ENCODE results near the gene ARFIP1.

ARFIP1 gene

DNA sequence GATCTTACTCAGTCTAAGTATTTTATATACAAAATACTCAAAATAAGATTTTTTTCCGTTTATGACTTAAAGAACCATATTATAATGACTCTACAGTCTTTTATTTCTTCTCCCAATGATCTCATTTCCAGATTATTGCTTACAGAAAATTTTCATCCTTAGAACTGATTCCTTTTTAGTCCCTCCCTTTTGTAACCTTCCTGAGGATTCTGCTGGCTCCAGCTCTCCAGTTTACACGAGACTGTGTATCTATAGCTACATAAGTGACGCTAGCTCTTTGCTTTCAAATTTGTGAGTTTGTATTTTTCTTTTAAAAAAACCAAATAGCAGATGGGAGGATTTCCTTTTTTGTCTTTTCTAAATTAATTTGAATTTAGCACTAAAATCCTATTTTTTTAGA, 180.3 kb downstream of the ARFIP1 start:
- no peak for TF ChIP-seq EZH2phosphoT487 (conservative IDR thresholded peaks at IDR 0.05; ENCODE audit: low read length)
- TF ChIP-seq, protein P1, sequence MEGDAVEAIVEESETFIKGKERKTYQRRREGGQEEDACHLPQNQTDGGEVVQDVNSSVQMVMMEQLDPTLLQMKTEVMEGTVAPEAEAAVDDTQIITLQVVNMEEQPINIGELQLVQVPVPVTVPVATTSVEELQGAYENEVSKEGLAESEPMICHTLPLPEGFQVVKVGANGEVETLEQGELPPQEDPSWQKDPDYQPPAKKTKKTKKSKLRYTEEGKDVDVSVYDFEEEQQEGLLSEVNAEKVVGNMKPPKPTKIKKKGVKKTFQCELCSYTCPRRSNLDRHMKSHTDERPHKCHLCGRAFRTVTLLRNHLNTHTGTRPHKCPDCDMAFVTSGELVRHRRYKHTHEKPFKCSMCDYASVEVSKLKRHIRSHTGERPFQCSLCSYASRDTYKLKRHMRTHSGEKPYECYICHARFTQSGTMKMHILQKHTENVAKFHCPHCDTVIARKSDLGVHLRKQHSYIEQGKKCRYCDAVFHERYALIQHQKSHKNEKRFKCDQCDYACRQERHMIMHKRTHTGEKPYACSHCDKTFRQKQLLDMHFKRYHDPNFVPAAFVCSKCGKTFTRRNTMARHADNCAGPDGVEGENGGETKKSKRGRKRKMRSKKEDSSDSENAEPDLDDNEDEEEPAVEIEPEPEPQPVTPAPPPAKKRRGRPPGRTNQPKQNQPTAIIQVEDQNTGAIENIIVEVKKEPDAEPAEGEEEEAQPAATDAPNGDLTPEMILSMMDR (IDR thresholded peaks at IDR 0.05; ENCODE audit: insufficient read depth, low read length, poor library complexity, severe bottlenecking), result no peak
- no peak overlapping the region for H3K27ac ChIP-seq (ENCODE audit: low read depth, low read length)
- H3K79me2 ChIP-seq (ENCODE audit: insufficient read depth, low read length), result no peaks in the 10 kb centered on the region
- no peaks in the 10 kb centered on the region for H3F3A ChIP-seq (ENCODE audit: insufficient read depth)
- H3K9ac ChIP-seq (ENCODE audit: low read length), result no peak overlapping the region
- H4K20me1 ChIP-seq (ENCODE audit: low read depth, low read length), result no peaks in the 10 kb centered on the region
- no peak overlapping the region for H2AFZ ChIP-seq (ENCODE audit: low read depth, low read length, severe bottlenecking)
- no peaks in the 10 kb centered on the region for H3K27me3 ChIP-seq (ENCODE audit: low read length)
- H3K9me3 ChIP-seq (ENCODE audit: insufficient read depth, low read length), result no peaks in the 10 kb centered on the region
- H3K36me3 ChIP-seq (ENCODE audit: low read length), result no peaks in the 10 kb centered on the region
- no peak overlapping the region for H3K4me3 ChIP-seq (ENCODE audit: insufficient read depth, low read length, poor library complexity, severe bottlenecking)
- no peak overlapping the region for H3K4me2 ChIP-seq (ENCODE audit: low read depth, low read length, poor library complexity, severe bottlenecking)
- H3K9me2 ChIP-seq (replicated peaks; ENCODE audit: insufficient read depth, low read length), result no peaks in the 10 kb centered on the region

DNA sequence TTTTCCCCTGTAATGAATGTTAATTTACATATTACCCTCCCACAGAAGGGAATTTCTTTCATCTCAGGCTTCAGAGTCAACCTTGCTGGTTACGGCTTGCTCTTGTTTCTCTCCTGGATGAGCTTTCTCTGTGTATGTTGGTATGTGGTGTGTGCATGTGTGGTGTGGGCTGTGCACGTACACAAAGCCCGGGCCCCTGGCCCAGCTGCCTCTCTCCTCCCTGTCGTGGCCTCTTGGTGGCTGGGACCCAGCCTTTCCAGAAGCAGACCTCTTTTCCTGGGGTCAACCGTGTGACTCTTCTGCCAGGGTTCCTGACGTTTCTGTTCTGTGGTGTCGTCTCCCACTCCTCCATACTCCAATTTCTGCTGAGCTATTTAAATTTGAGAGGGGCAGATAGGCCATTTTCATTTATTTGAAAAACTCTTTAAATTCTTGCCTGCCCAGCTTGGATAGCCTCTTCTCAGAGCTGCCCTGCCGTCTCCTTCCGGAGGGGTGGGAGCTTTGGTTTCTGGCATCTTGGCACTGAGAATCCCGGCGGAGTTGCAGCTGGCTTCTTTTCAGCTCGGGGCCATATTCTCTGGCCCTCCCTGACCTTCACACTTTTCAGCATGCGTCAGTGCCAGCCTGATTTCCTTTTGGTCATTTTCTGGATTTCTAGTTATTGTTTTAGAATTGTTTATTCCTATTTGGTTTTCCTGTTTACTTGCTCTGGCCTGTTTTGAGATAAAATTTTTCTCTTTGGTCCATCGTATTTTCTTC, 181.4 kb downstream of the ARFIP1 start:
- TF ChIP-seq EZH2phosphoT487 (conservative IDR thresholded peaks at IDR 0.05; ENCODE audit: low read length), result no peak
- TF ChIP-seq, protein P1 (IDR thresholded peaks at IDR 0.05; ENCODE audit: insufficient read depth, low read length, poor library complexity, severe bottlenecking), result no peak
- no peaks in the 10 kb centered on the region for H3F3A ChIP-seq (ENCODE audit: insufficient read depth)
- H3K9me2 ChIP-seq (replicated peaks; ENCODE audit: insufficient read depth, low read length), result no peaks in the 10 kb centered on the region
- H3K4me2 ChIP-seq (ENCODE audit: low read depth, low read length, poor library complexity, severe bottlenecking), result no peak overlapping the region
- no peak overlapping the region for H3K9ac ChIP-seq (ENCODE audit: low read length)
- no peak overlapping the region for H3K27ac ChIP-seq (ENCODE audit: low read depth, low read length)
- no peak overlapping the region for H2AFZ ChIP-seq (ENCODE audit: low read depth, low read length, severe bottlenecking)
- no peaks in the 10 kb centered on the region for H3K36me3 ChIP-seq (ENCODE audit: low read length)
- no peaks in the 10 kb centered on the region for H4K20me1 ChIP-seq (ENCODE audit: low read depth, low read length)
- H3K4me3 ChIP-seq (ENCODE audit: insufficient read depth, low read length, poor library complexity, severe bottlenecking), result no peak overlapping the region
- H3K79me2 ChIP-seq (ENCODE audit: insufficient read depth, low read length), result no peaks in the 10 kb centered on the region
- H3K9me3 ChIP-seq (ENCODE audit: insufficient read depth, low read length), result no peaks in the 10 kb centered on the region
- no peaks in the 10 kb centered on the region for H3K27me3 ChIP-seq (ENCODE audit: low read length)

DNA sequence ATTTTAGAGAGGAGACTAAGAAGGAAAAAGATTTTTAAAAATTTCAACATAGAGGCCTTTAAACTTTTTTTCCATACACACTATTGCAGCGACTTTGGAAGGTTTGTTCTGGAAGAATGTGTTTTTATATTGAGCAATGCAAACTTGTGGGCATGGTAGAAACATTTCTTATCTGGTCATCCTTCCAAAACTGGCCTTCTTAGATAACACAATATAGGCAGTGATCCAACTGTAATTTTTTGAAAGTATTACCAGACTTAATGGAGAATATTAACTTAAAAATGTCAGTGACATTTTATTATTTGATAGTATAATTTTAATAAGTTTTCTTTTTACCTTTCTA, 182.0 kb downstream of the ARFIP1 start:
- Histone ChIP-seq H3K9ac (ENCODE audit: low read length) (no peak overlapping the region), H3K79me2 (ENCODE audit: insufficient read depth, low read length) (no peaks in the 10 kb centered on the region), H3K27me3 (ENCODE audit: low read length) (no peaks in the 10 kb centered on the region), H3K9me3 (ENCODE audit: insufficient read depth, low read length) (no peaks in the 10 kb centered on the region), H3K4me3 (ENCODE audit: insufficient read depth, low read length, poor library complexity, severe bottlenecking) (no peak overlapping the region), H2AFZ (ENCODE audit: low read depth, low read length, severe bottlenecking) (no peak overlapping the region), H3K9me2 (replicated peaks; ENCODE audit: insufficient read depth, low read length) (no peaks in the 10 kb centered on the region), H3K27ac (ENCODE audit: low read depth, low read length) (no peak overlapping the region), H3F3A (ENCODE audit: insufficient read depth) (no peaks in the 10 kb centered on the region), H3K36me3 (ENCODE audit: low read length) (no peaks in the 10 kb centered on the region), H4K20me1 (ENCODE audit: low read depth, low read length) (no peaks in the 10 kb centered on the region), H3K4me2 (ENCODE audit: low read depth, low read length, poor library complexity, severe bottlenecking) (no peak overlapping the region)
- TF ChIP-seq, protein P1 (IDR thresholded peaks at IDR 0.05; ENCODE audit: insufficient read depth, low read length, poor library complexity, severe bottlenecking), result no peak
- no peak for TF ChIP-seq EZH2phosphoT487 (conservative IDR thresholded peaks at IDR 0.05; ENCODE audit: low read length)

All from SU-DHL-6 (cell line).